RWPE2 (cell line): ENCODE results near the gene HK1.
"Not testable (repeated sequence)": the region's sequence is repeated elsewhere in the genome, so short reads cannot be mapped to it uniquely, and the experiment has no call there.

ENCODE experiments used
- ATAC-seq: fragments of 200-7000 bp; cut with Tn5 transposase; 3 replicates; pipeline ENCODE4 v1.9.1; 2021; ENCODE audit warnings: low read depth
- DNase-seq: peaks from one replicate; pipeline ENCODE4 v3.0.0-alpha.2; 2020; ENCODE audit warnings: low spot score
- H3K27ac ChIP-seq: fragments of 450-650 bp; 2 replicates; pipeline ENCODE4 v1.5.1; 2017; ENCODE audit warnings: mild to moderate bottlenecking; ENCODE audit not compliant: poor library complexity, severe bottlenecking
- H3K27me3 ChIP-seq: fragments of 250-450 bp; sonication (Bioruptor Pico); 2 replicates; pipeline ENCODE4 v1.5.1; 2021; ENCODE audit warnings: mild to moderate bottlenecking, moderate library complexity; ENCODE audit not compliant: insufficient read depth, poor library complexity, severe bottlenecking
- H3K36me3 ChIP-seq: fragments of 250-450 bp; sonication (Bioruptor Pico); 2 replicates; pipeline ENCODE4 v1.5.1; 2020; ENCODE audit warnings: low read depth, mild to moderate bottlenecking, moderate library complexity
- H3K4me1 ChIP-seq: fragments of 250-450 bp; sonication (Bioruptor Pico); 2 replicates; pipeline ENCODE4 v1.5.1; 2021; ENCODE audit warnings: mild to moderate bottlenecking, moderate library complexity; ENCODE audit not compliant: insufficient read depth, poor library complexity, severe bottlenecking
- H3K4me3 ChIP-seq: fragments of 250-450 bp; sonication (Bioruptor Pico); 2 replicates; pipeline ENCODE4 v1.5.1; 2021; ENCODE audit warnings: mild to moderate bottlenecking, moderate library complexity; ENCODE audit not compliant: severe bottlenecking
- H3K9me3 ChIP-seq: fragments of 250-450 bp; sonication (Bioruptor Pico); 2 replicates; pipeline ENCODE4 v1.5.1; 2021; ENCODE audit warnings: mild to moderate bottlenecking, moderate library complexity; ENCODE audit not compliant: severe bottlenecking
- TF ChIP-seq, protein P1 (sequence below): fragments of 450-650 bp; IDR thresholded peaks from one replicate; pipeline ENCODE4 v1.5.1; 2017; ENCODE audit warnings: mild to moderate bottlenecking, moderate library complexity; ENCODE audit not compliant: poor library complexity, severe bottlenecking

Gene HK1

DNA sequence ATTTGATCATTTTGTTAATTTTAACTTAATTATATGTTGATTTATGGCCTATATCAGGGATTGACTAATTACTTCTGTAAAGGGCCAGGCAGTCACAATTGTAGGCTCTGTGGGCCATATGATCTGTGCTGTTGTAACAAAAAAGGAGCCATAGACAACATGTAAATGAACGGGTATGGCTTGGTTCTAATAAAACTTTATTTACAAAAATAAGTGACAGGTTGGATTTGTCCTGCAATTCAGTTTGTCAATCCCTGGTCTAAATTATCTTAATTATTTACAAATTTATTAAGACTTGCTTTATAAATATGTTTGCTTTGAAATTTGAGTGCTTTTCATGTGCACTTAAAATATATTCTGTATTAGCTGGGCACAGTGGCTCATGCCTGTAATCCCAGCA lies 2.9 kb upstream of the HK1 start:
- Histone ChIP-seq H3K4me3 (no peak overlapping the region), H3K27ac (no peak overlapping the region), H3K9me3 (peaks cover 3% of the 10 kb centered on the region), H3K36me3 (no peaks in the 10 kb centered on the region), H3K27me3 (no peaks in the 10 kb centered on the region), H3K4me1 (no peaks in the 10 kb centered on the region)
- TF ChIP-seq, protein P1, sequence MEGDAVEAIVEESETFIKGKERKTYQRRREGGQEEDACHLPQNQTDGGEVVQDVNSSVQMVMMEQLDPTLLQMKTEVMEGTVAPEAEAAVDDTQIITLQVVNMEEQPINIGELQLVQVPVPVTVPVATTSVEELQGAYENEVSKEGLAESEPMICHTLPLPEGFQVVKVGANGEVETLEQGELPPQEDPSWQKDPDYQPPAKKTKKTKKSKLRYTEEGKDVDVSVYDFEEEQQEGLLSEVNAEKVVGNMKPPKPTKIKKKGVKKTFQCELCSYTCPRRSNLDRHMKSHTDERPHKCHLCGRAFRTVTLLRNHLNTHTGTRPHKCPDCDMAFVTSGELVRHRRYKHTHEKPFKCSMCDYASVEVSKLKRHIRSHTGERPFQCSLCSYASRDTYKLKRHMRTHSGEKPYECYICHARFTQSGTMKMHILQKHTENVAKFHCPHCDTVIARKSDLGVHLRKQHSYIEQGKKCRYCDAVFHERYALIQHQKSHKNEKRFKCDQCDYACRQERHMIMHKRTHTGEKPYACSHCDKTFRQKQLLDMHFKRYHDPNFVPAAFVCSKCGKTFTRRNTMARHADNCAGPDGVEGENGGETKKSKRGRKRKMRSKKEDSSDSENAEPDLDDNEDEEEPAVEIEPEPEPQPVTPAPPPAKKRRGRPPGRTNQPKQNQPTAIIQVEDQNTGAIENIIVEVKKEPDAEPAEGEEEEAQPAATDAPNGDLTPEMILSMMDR: no peak
- ATAC-seq (no peak), DNase-seq (no peak)

DNA sequence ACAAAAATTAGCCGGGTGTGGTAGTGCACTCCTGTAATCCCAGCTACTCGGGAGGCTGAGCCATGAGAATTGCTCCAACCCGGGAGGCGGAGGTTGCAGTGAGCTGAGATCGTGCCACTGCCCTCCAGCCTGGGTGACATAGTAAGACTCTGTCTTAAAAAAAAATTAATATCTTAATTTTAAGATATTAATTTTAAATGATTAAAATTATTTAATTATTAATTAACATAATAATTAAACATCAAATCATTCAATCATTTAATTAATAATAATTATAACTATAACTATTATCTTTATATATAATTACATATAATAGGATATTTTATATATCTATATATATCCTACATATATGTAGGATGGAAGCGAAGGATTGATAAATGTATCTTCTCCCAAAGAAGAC lies 1.8 kb upstream of the HK1 start:
- Histone ChIP-seq H3K4me3 (no peak overlapping the region), H3K27me3 (no peaks in the 10 kb centered on the region), H3K4me1 (no peaks in the 10 kb centered on the region), H3K9me3 (peaks cover 3% of the 10 kb centered on the region), H3K27ac (no peak overlapping the region), H3K36me3 (no peaks in the 10 kb centered on the region)
- ATAC-seq (no peak), DNase-seq (no peak)
- TF ChIP-seq, protein P1: no peak

DNA sequence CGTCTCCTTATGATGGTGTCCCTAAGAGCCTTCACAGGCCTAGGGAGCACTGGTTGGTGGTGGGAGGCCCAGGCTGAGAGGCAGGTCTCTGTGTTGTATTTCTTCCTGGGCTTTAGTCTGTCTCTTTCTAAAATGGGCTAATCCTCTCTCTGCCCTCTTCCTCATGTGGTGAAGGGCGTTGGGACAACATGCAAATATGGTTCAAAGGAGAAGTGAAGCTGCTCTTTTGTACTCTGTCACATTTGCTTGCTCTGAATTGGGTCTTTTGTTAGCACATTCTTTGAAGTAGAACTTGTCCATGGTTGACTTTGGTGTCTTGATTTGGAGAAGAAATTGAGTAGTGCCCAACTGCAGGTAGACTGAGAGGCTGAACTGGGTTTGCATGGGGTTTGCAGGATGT lies 814 bp downstream of the HK1 start:
- Histone ChIP-seq H3K4me3 (no peak overlapping the region), H3K36me3 (no peaks in the 10 kb centered on the region), H3K27ac (no peak overlapping the region), H3K9me3 (no peaks in the 10 kb centered on the region), H3K4me1 (no peaks in the 10 kb centered on the region), H3K27me3 (no peaks in the 10 kb centered on the region)
- TF ChIP-seq, protein P1: no peak
- ATAC-seq (no peak), DNase-seq (no peak)

GRCh38 chr10:69281507-69282413 lies 3.5 kb downstream of the HK1 start:
- no peak overlapping the region for H3K27ac ChIP-seq
- H3K36me3 ChIP-seq: no peaks in the 10 kb centered on the region
- TF ChIP-seq, protein P1: no peak
- no peaks in the 10 kb centered on the region for H3K27me3 ChIP-seq
- no peaks in the 10 kb centered on the region for H3K4me1 ChIP-seq
- ATAC-seq (no peak), DNase-seq (no peak)
- no peaks in the 10 kb centered on the region for H3K9me3 ChIP-seq
- no peak overlapping the region for H3K4me3 ChIP-seq

GRCh38 chr10:69284402-69284801 lies 6.1 kb downstream of the HK1 start:
- not testable (repeated sequence) for DNase-seq, H3K4me3 ChIP-seq, H3K27ac ChIP-seq, H3K36me3 ChIP-seq, H3K9me3 ChIP-seq, ATAC-seq, H3K4me1 ChIP-seq, H3K27me3 ChIP-seq
